ENCODE results near the gene XXYLT1. TPM values are rescaled to one million over a fixed set of nuclear protein-coding genes. Genes with fewer than 3 reads are reported as not detected.

The XXYLT1 gene
- total and polyA plus RNA-seq, 10 of the 15 experiments (the other 5 are each of a cell fraction or from before 2014, with no cell fraction given) = 1.2 to 14.2 (median 9.3) TPM

- no peak for TF ChIP-seq REST (IDR thresholded peaks at IDR 0.05; ENCODE audit: low read depth, low read length)
- TF ChIP-seq CHD4 (IDR thresholded peaks at IDR 0.05) = no peak
- no peak for TF ChIP-seq CBFB (IDR thresholded peaks at IDR 0.05; ENCODE audit: low read depth)
- no peak for TF ChIP-seq ASH2L (IDR thresholded peaks at IDR 0.05; ENCODE audit: borderline replicate concordance, low read depth)
Observed at GRCh38 chr3:195212749-195213375, 58.1 kb downstream of the XXYLT1 start (continued).

- intact Hi-C loops (cut with micrococcal nuclease; ENCODE audit: unreplicated experiment) (no loop called here), in situ Hi-C loops (cut with MboI) (no loop called here)
- ChIA-PET CTCF (no interaction called here), RAD21 (ENCODE audit: unreplicated experiment) (no interaction called here), SMC1A (ENCODE audit: uncharacterized antibody, unreplicated experiment) (no interaction called here), POLR2A (interaction anchor here (0.6 kb wide), 1 partner anchor 11 kb away, joined by 3 read pairs; no protein-coding TSS in a partner anchor)
- DNase-seq (ENCODE audit: low read depth, low spot score) (no peak), FAIRE-seq (no peak), ATAC-seq (no peak)
- no peak overlapping the region for H3K9ac ChIP-seq (ENCODE audit: control insufficient read depth, insufficient read depth, low read length)
- H3K4me2 ChIP-seq (ENCODE audit: control insufficient read depth, insufficient read depth) = no peak overlapping the region
- WGBS (ENCODE audit: insufficient coverage, insufficient replicate concordance, low lambda C conversion rate, missing lambda C conversion rate) = 93% methylated on average over 21 of the region's 22 CpGs
- no peaks in the 10 kb centered on the region for H3K27me3 ChIP-seq (replicated peaks in 1 of 2; ENCODE audit: control insufficient read depth in 2 of 2, insufficient read depth in 2 of 2, low read length in 1 of 2)
- no TSS peak for BruUV-seq (replicated peaks)
- H3K4me3 ChIP-seq = no peak overlapping the region
- H3K27ac ChIP-seq (ENCODE audit: control insufficient read depth, insufficient read depth) = no peak overlapping the region
- H3K36me3 ChIP-seq (ENCODE audit: control insufficient read depth in 2 of 2, insufficient read depth in 2 of 2, low read length in 1 of 2) = no peaks in the 10 kb centered on the region
- peaks cover 1% of the 10 kb centered on the region; the same call in 1 of the 3 replicates for H3K9me3 ChIP-seq (replicated peaks; ENCODE audit: control insufficient read depth, insufficient read depth, low read length)
- peaks cover 22% of the 10 kb centered on the region for H3K4me1 ChIP-seq (ENCODE audit: control insufficient read depth, insufficient read depth, low read length)
- no peaks in the 10 kb centered on the region; the same call in 1 of the 2 replicates for H3K79me2 ChIP-seq (ENCODE audit: control insufficient read depth, insufficient read depth, low read length)
- H4K20me1 ChIP-seq (ENCODE audit: control insufficient read depth, insufficient read depth) = no peaks in the 10 kb centered on the region
- no peak overlapping the region for H2AFZ ChIP-seq (ENCODE audit: control insufficient read depth, low read depth, low read length)
- TF ChIP-seq KDM1A (IDR thresholded peaks at IDR 0.05; ENCODE audit: borderline replicate concordance) (no peak), CBX5 (IDR thresholded peaks at IDR 0.05; ENCODE audit: low read depth) (no peak), NFIC (IDR thresholded peaks at IDR 0.05; ENCODE audit: low read depth, low read length) (no peak), RELB (IDR thresholded peaks at IDR 0.05; ENCODE audit: low read depth) (no peak), BACH1 (IDR thresholded peaks at IDR 0.05; ENCODE audit: borderline replicate concordance) (no peak), JUND (IDR thresholded peaks at IDR 0.05; ENCODE audit: low read depth, low read length) (no peak), MLLT1 (IDR thresholded peaks at IDR 0.05) (no peak), PML (IDR thresholded peaks at IDR 0.05; ENCODE audit: low read length) (no peak), ZSCAN29 (IDR thresholded peaks at IDR 0.05) (no peak)
Observed at GRCh38 chr3:195212033-195212748, 58.8 kb downstream of the XXYLT1 start.
